GM18517 (cell line): ENCODE measurements around the gene DSC3.
A peak's percentile ranks its signal among the peaks of the same experiment; 100 is the strongest.
"Not testable (repeated sequence)": the region's sequence is repeated elsewhere in the genome, so short reads cannot be mapped to it uniquely, and the experiment has no call there.

Source experiments
- ATAC-seq: cut with Tn5 transposase; IDR thresholded peaks from one replicate; pipeline ENCODE4 v1.9.1; 2021; ENCODE audit warnings: mild to moderate bottlenecking, moderate library complexity; ENCODE audit not compliant: unreplicated experiment

The DSC3 gene

DNA sequence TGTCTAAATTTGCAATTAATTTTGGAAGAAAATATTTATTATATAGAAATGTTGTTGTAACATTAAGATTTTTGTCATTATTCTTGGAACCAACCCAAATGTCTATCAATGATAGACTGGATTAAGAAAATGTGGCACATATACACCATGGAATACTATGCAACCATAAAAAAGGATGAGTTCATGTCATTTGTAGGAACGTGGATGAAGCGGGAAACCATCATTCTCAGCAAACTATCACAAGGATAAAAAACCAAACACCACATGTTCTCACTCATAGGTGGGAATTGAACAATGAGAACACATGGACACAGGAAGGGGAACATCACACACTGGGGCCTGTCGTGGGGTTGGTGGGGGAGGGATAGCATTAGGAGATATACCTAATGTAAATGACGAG is 64.5 kb downstream of the DSC3 start:
- ATAC-seq, result not testable (repeated sequence)

DNA sequence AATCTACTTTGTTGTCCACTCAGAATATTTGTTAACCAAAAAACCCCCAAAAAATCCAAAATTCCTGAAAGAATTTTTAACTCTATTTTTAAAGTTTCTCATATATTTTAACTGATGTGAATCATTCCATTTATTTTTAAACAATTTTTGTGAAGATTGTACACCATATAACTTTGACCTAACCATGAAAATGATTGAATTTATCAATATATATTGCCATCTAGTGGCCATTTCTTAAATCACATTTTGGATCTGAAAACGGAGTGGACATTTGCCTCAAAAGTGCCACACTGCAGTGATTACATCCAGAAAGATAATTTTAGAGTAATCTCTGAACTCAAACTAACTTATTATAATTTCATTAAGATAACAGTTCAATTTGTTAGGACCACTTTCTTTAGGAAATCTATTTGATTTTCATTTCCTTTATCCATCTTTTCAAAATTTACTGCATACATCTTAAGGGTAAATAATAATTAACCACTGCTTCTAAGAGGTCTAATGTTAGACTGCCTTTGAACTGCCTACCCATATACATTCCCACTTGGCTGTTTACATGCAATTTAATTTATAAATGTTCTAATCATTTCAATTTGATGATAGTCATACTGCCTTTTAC is 71.1 kb downstream of the DSC3 start:
- peak; percentile 79 for ATAC-seq

DNA sequence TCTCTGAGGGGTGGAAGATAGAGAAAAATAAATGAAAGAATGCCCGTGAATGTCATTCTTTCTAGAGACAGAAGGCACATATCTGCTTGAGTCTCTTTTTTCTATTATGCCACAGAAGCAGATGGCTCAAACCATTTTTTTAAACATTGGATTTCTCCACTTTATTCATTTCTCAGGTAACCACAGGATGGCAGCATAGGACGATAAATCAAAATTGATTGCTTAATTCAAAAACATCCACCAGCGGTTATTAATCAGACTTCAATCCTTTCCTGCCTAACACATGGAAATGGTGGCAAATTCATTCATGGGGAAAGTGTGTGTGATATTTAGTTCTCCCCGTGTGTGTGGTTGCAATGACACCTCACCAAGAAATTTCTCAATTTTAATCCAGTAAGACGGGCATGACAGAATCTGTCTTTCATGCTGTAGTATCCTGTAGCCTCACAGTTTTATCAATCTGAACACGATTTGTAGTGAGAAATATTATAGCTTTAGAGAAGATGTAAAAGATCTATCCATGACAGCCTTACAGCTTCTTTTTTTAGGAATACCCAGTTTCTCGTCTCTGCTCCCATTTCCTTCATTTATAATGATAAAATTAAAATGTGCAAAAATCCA is 72.2 kb downstream of the DSC3 start:
- no peak for ATAC-seq

DNA sequence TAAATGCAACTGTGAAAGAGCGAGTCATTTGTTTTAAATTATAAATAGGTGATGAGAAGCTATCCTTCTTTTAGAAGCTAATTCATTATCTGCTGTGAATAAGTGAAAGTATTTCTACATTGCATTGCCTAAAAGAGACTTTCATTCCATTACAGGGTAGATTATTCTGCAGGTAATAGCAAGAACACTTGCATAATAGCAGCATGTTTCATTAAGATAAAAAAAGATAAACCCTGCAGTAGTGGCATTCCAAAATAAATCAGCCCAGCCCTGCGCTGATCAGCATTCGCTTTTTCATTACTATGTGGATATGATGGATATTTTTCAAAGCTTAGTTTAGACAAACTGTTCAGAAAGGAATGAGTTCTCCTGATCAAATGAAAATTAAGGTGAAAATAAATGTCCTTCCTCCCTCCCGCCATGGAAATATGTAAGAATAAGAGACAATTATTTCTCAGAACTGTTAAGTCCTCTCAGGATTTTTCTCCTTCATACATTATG is 72.8 kb downstream of the DSC3 start:
- no peak for ATAC-seq

DNA sequence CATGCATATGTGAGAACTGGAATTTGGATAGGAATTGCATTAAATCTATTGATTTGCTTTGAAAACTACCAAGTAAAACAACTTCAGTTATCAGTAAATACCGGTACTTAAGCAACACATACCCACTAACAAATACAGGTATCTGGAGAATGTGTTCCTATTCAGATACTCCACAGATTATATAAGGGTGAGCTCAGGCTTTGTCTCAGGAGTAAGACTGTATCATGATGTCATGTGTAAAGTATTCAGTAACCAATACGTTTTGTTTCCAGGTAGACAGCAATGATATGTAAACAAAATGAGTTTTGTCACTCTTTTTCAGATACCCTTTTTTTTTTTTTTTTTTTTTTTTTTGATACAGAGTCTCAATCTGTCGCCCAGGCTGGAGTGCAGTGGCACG is 74.8 kb downstream of the DSC3 start:
- ATAC-seq, result no peak

DNA sequence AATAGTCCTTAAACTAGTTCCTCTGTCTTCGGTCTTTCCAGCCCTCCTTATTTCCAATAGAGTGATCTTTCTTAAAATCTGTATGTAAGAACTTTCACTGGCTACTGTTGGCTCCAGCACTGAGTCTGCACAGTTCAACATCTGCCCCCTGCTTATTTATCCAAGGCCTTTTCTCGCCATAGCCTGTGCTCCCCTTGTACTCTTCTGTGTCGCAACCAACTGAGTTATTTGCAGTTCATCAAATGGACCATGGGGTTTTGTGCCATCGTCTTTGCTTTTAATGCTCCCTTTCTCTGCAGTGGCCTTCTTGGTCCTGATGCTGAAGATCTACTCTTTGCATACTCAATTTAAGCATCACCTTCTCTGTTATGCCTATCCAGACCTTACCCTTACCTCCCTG is 77.3 kb downstream of the DSC3 start:
- ATAC-seq, result no peak

DNA sequence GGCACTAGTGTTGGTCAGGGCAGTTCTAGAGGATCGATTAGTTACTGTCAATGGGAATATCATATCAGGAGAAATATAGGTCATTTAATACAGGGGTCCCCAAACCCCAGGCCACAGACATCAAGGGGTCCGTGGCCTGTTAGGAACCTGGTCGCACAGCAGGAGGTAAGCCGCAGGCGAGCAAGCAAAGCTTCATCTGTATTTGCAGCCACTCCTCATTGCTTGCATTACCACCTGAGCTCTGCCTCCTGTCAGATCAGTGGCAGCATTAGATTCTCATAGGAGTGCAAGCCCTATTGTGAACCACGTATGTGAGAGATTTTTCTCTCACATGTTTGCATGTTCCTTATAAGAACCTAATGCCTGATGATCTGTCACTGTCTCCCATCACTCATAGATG is 81.9 kb downstream of the DSC3 start:
- no peak for ATAC-seq

DNA sequence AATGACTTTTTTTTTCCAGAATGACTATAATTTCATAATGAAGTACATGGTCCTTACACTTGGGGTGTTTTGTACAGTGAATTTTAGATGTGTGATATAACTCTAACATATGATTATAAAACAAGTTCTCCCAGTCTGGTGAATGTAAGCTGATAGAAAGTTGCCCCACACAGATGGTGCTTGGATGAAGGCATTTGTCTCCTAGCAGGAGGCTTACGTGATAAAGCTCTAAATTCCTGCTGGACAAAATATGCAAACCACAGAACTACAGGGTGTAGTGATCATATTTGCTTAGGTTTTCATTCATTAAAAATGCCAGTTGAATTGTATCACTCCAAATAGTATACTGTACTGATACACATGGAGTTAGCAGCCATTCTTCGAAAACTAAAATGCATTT is 85.5 kb downstream of the DSC3 start:
- ATAC-seq, result no peak

DNA sequence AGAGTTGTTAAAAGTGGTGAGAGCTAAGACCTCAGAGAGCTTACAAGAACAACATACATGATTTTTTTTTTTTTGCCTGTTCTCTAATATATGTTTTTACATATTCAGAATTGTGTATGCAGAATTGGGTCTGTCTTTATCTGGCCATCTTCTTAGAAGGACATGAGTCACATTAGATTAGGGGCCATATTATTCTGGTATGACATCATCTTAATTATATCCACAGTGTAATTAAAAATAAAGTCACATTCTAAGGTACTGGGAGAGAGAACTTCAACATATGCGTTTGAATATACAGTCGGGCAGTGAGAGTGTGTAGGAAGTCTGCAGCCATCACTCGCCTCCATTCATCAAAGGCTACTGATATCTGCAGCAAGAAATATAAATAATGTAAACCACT is 88.3 kb downstream of the DSC3 start:
- ATAC-seq, result no peak

DNA sequence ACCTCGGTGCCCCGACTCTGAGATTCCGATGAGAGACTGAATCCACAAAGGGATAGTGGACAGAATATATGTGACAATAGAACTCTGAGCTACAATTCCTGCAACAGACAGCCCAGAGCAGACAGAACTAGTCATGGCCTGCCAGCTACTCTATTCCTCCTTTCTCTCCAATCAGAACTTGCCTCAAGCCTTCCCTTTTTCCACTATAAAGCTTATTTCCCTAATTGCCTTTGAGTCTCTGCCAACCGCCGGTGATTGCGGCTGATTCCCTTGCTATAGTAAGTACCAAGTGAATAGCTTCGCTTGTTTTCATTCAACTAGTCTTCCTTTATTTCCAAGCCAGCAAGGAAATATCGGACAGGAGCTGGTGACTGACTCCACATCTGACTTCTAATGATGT is 96.8 kb downstream of the DSC3 start:
- ATAC-seq, result no peak

DNA sequence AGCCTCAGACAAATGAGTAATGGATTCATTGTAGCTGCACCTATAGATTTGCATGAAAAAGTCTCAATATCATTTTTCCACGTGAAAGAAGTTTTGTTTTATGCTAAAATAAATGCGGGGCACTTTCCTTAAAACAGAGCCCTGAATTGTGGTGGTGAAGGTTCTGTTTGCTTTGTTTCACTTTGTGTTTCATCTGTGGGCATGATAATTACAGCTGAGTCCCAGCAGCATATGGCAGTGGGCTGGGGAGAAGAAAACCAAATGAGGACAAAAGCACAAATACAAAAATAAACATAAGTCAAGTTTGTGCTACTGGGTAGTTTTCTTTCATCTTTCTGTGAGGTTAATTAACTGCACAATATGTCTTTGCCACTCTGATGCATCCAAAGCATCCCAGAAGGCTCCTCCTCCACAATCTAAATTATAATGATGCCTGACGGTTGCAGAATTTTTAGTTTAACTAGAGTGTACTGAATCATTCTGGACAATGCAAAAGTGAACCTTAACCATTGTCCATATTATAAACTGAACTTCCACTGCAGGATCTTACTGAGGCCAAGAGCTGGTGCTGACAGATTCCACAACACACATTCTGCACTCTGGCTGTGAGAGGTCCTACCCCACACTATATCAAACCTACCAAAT is 97.6 kb downstream of the DSC3 start:
- no peak for ATAC-seq

DNA sequence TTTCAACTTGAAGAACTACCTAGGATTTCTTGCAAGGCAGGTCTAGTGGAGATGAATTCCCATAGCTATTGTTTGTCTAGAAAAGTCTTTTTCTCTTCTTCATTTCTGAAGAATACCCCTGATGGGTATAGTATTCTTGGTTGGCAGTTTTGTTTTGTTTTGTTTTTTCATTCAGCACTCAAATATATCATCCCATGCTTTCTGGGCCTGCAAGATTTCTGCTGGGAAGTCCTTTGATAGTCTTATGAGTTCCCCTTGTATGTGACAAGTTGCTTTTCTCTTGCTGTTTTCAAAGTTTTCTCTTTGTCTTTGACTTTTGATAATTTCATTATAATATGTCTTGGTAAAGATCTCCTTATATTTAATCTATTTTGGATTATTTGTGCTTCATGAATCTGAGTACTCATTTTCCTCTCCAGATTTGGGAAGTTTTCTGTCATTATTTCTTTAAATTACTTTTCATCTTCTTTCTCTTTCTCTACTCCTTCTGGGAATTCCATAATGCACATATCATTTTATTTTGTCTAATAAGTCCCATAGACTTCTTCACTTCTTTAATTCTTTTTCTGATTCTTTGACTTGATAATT is 101.5 kb downstream of the DSC3 start:
- ATAC-seq, result no peak
